ENCODE results near the gene KCNH6.
A peak's percentile ranks its signal among the peaks of the same experiment; 100 is the strongest.

The KCNH6 gene

GRCh38 chr17:63542942-63543821 is 20.0 kb downstream of the KCNH6 start:
- Mint-ChIP-seq H3K36me3 (ENCODE audit: low read depth) (no peaks in the 10 kb centered on the region), H3K4me3 (no peak overlapping the region), H3K27me3 (peaks cover 21% of the 10 kb centered on the region), H3K9me3 (no peaks in the 10 kb centered on the region), H3K4me1 (peaks cover 3% of the 10 kb centered on the region), H3K27ac (no peak overlapping the region)
- DNase-seq (no peak), ATAC-seq (no peak)

GRCh38 chr17:63543822-63544420 is 20.8 kb downstream of the KCNH6 start:
- Mint-ChIP-seq H3K36me3 (ENCODE audit: low read depth) (no peaks in the 10 kb centered on the region), H3K4me3 (no peak overlapping the region), H3K9me3 (no peaks in the 10 kb centered on the region), H3K27ac (no peak overlapping the region), H3K27me3 (peaks cover 14% of the 10 kb centered on the region), H3K4me1 (no peaks in the 10 kb centered on the region)
- DNase-seq (no peak), ATAC-seq (no peak)

GRCh38 chr17:63544467-63545301 is 21.5 kb downstream of the KCNH6 start:
- no peaks in the 10 kb centered on the region for H3K9me3 Mint-ChIP-seq
- H3K4me3 Mint-ChIP-seq, result no peak overlapping the region
- DNase-seq (no peak), ATAC-seq (no peak)
- no peak overlapping the region for H3K27ac Mint-ChIP-seq
- H3K27me3 Mint-ChIP-seq, result peaks cover 6% of the 10 kb centered on the region
- peaks cover 4% of the 10 kb centered on the region for H3K4me1 Mint-ChIP-seq
- no peaks in the 10 kb centered on the region for H3K36me3 Mint-ChIP-seq (ENCODE audit: low read depth)

- Mint-ChIP-seq H3K27me3 (no peaks in the 10 kb centered on the region), H3K36me3 (ENCODE audit: low read depth) (peaks cover 2% of the 10 kb centered on the region), H3K4me3 (no peak overlapping the region), H3K4me1 (peaks cover 7% of the 10 kb centered on the region), H3K9me3 (no peaks in the 10 kb centered on the region), H3K27ac (no peak overlapping the region)
- ATAC-seq, result no peak
- no peak for DNase-seq
Measured at GRCh38 chr17:63546308-63547082, 23.3 kb downstream of the KCNH6 start.

- Mint-ChIP-seq H3K4me3 (no peak overlapping the region), H3K4me1 (peaks cover 11% of the 10 kb centered on the region), H3K27ac (no peak overlapping the region), H3K36me3 (ENCODE audit: low read depth) (peaks cover 4% of the 10 kb centered on the region), H3K9me3 (no peaks in the 10 kb centered on the region), H3K27me3 (no peaks in the 10 kb centered on the region)
- no peak for DNase-seq
- ATAC-seq, result no peak
Measured at GRCh38 chr17:63547083-63547523, 23.9 kb downstream of the KCNH6 start.

GRCh38 chr17:63549289-63549945 is 26.3 kb downstream of the KCNH6 start:
- peak overlapping the region; percentile 97 for H3K27ac Mint-ChIP-seq
- no peak for DNase-seq
- peaks cover 29% of the 10 kb centered on the region for H3K4me1 Mint-ChIP-seq
- H3K36me3 Mint-ChIP-seq (ENCODE audit: low read depth), result peaks cover 13% of the 10 kb centered on the region
- ATAC-seq, result peak; percentile 39
- H3K27me3 Mint-ChIP-seq, result no peaks in the 10 kb centered on the region
- peak overlapping the region; percentile 87 for H3K4me3 Mint-ChIP-seq
- H3K9me3 Mint-ChIP-seq, result no peaks in the 10 kb centered on the region

- peak; percentile 96 for ATAC-seq
- no peaks in the 10 kb centered on the region for H3K9me3 Mint-ChIP-seq
- H3K4me1 Mint-ChIP-seq, result peaks cover 36% of the 10 kb centered on the region
Measured at GRCh38 chr17:63549946-63550816, 27.0 kb downstream of the KCNH6 start, which contains the start of gene DCAF7. DCAF7 (plus strand) TSS chr17:63550477; CDS start chr17:63550678, 201 bp downstream.

GRCh38 chr17:63550817-63551639 is 27.9 kb downstream of the KCNH6 start:
- ATAC-seq, result no peak

More at GRCh38 chr17:63549946-63550816, 27.0 kb downstream of the KCNH6 start, which contains the start of gene DCAF7:
- peak; percentile 99 for DNase-seq
- H3K4me3 Mint-ChIP-seq, result peak within 1 kb of the TSS; percentile 87
- peaks cover 13% of the 10 kb centered on the region for H3K36me3 Mint-ChIP-seq (ENCODE audit: low read depth)
- no peaks in the 10 kb centered on the region for H3K27me3 Mint-ChIP-seq
- H3K27ac Mint-ChIP-seq, result peak within 1 kb of the TSS; percentile 97

GRCh38 chr17:63552211-63552610 is 29.1 kb downstream of the KCNH6 start:
- Mint-ChIP-seq H3K4me1 (peaks cover 54% of the 10 kb centered on the region), H3K27me3 (no peaks in the 10 kb centered on the region), H3K9me3 (no peaks in the 10 kb centered on the region), H3K4me3 (peak overlapping the region; percentile 87), H3K36me3 (ENCODE audit: low read depth) (peaks cover 19% of the 10 kb centered on the region), H3K27ac (peak overlapping the region; percentile 2)
- DNase-seq (no peak), ATAC-seq (no peak)

More at GRCh38 chr17:63550817-63551639, 27.9 kb downstream of the KCNH6 start:
- H3K4me1 Mint-ChIP-seq, result peaks cover 45% of the 10 kb centered on the region
- no peaks in the 10 kb centered on the region for H3K9me3 Mint-ChIP-seq
- H3K4me3 Mint-ChIP-seq, result peak overlapping the region; percentile 87
- peaks cover 16% of the 10 kb centered on the region for H3K36me3 Mint-ChIP-seq (ENCODE audit: low read depth)
- H3K27me3 Mint-ChIP-seq, result no peaks in the 10 kb centered on the region
- peak overlapping the region; percentile 97 for H3K27ac Mint-ChIP-seq
- DNase-seq, result peak; percentile 30

- H3K4me1 Mint-ChIP-seq, result peaks cover 66% of the 10 kb centered on the region
- H3K27ac Mint-ChIP-seq, result no peak overlapping the region
Measured at GRCh38 chr17:63555500-63556156, 32.5 kb downstream of the KCNH6 start.

GRCh38 chr17:63557416-63557815 is 34.3 kb downstream of the KCNH6 start:
- Mint-ChIP-seq H3K27me3 (no peaks in the 10 kb centered on the region), H3K9me3 (no peaks in the 10 kb centered on the region), H3K4me3 (no peak overlapping the region), H3K36me3 (ENCODE audit: low read depth) (peaks cover 12% of the 10 kb centered on the region), H3K4me1 (peaks cover 69% of the 10 kb centered on the region), H3K27ac (no peak overlapping the region)
- ATAC-seq (no peak), DNase-seq (no peak)

More at GRCh38 chr17:63555500-63556156, 32.5 kb downstream of the KCNH6 start:
- no peak overlapping the region for H3K4me3 Mint-ChIP-seq
- DNase-seq (no peak), ATAC-seq (no peak)
- no peaks in the 10 kb centered on the region for H3K9me3 Mint-ChIP-seq
- H3K27me3 Mint-ChIP-seq, result no peaks in the 10 kb centered on the region
- peaks cover 17% of the 10 kb centered on the region for H3K36me3 Mint-ChIP-seq (ENCODE audit: low read depth)
